Measurements from ENCODE around the gene OR2L2.
"Not testable (repeated sequence)": the region's sequence is repeated elsewhere in the genome, so short reads cannot be mapped to it uniquely, and the experiment has no call there.

OR2L2 gene, protein sequence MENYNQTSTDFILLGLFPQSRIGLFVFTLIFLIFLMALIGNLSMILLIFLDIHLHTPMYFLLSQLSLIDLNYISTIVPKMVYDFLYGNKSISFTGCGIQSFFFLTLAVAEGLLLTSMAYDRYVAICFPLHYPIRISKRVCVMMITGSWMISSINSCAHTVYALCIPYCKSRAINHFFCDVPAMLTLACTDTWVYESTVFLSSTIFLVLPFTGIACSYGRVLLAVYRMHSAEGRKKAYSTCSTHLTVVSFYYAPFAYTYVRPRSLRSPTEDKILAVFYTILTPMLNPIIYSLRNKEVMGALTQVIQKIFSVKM

DNA sequence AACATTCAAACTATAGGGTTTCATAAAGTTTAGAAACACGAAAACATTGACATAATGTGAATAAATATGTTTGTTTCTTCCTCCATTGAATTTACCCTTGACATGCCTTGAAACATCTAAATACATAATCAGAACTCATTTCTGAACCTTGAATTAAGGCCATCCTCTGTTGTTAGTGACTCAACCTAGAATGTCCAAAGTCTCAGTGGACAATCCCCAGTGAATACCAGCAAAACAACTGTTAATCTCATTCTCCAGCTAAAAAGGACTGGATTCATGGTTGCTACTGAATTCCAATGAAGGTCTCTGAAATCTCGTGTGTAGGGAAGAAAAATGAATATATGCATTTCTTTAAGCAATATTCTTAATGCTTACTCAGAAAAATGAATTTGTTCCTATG, at the start of gene OR2L2:
Gene OR2L2 (plus strand): TSS at position 301 of the 400 bp plus-strand sequence. CDS start 8,198 bp downstream, outside the sequence.
- no peak for DNase-seq

DNA sequence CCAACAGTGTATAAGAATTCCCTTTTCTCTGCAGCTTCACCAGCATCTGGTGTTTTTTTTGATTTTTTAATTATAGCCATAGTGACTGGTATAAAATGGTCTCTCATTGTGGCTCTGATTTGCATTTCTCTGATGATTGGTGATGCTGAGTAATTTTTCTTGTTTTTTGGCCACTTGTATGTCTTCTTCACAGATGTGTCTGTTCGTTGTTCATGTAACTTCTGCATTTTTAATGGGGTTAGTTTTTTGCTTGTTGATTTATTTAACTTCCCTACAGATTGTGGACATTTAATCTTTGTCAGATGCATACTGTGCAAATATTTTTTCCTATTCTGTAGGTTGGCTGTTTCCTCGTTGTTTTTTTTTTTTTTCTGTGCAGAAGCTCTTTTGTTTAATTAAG, 36.9 kb upstream of the OR2L2 start:
- no peak for DNase-seq

GRCh38 chr1:247998811-247999210, 31.1 kb upstream of the OR2L2 start:
- no peak for DNase-seq

DNA sequence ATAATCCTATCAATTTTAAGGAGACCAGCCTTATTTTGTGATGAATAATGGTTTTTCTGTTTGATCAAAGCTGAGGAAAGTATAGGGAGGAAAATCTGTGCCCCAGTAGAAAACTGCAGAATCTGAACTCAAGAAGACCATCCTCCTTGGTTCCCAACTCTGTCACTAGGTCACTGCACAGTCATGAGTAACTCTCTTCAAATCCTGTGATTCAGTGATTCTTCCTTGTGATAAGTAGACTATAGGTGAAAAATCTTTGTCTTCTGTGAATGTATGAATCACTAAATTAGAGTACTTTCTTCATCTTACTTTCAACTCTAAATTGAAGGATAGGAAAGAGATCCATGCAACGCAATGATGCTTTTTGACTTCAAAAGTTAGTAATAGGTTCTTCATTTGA, 29.7 kb upstream of the OR2L2 start:
- DNase-seq, result no peak

DNA sequence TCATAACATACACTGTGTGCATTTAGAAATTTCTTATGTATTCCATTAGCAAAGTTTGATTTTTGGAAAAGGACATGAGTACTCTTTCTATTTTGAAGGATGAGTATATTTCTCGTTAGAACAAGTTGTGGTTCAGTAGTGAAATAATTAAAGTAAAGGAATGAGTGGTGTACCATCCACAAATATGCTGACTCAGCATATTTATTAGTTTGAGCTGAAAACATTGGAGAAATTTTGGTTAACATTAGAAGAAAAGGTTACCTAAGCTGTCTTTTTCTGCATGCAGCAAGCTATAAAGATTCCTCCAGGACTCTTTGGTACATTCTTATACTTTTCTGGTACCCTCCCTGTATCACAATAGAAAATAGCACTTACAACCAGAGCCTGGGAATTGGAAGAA, 22.1 kb upstream of the OR2L2 start:
- DNase-seq, result no peak

DNA sequence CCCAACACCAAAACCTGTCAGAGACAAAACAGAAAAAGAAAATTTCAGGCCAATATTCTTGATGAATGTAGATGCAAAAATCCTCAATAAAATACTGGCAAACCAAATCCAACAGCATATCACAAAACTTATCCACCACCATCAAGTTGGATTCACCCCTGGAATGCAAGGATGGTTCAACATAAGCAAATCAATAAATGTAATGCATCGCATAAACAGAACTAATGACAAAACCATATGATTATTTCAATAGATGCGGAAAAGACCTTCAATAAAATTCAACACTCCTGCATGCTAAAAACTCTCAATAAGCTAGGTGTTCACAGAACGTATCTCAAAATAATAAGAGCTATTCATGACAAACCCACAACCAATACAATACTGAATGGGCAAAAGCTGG, 20.2 kb upstream of the OR2L2 start:
- no peak for DNase-seq

DNA sequence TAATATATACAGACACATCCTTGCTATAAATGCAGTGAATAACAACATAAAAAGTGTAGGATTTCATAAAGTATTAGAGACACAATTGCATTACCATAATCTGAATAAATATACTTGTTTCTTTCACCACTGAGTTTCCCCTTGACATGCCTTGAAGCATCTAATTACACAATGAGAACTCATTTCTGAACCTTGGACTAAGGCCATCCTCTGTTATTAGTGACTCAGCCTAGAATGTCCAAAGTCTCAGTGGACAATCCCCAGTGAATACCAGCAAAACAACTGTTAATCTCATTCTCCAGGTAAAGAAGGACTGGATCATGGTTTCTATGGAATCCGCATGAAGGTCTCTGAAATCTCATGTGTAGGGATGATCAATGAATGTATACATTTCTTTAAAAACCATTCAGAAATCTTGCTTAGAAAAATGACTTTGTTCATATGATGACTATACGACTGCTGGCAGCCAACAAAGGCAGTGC, 16.6 kb upstream of the OR2L2 start, which contains the start of gene OR2L5:
Gene OR2L5 (plus strand): TSS at position 432 of the 482 bp plus-strand sequence. CDS start 8,288 bp downstream, outside the sequence.
- DNase-seq, result no peak

- no peak for DNase-seq
These were observed 14.1 kb upstream of the OR2L2 start for GRCh38 chr1:248015803-248016202.

- no peak for DNase-seq
These were observed 15.3 kb downstream of the OR2L2 start for GRCh38 chr1:248045209-248045608.

GRCh38 chr1:248046536-248046935, 16.7 kb downstream of the OR2L2 start, which contains the start of gene OR2L3:
OR2L3 (plus strand) TSS chr1:248046836; CDS start chr1:248060682, 13,846 bp downstream.
- DNase-seq, result no peak

- no peak for DNase-seq
These were observed 17.1 kb downstream of the OR2L2 start for GRCh38 chr1:248047008-248047407.

GRCh38 chr1:248054671-248055070, 24.8 kb downstream of the OR2L2 start:
- no peak for DNase-seq

DNA sequence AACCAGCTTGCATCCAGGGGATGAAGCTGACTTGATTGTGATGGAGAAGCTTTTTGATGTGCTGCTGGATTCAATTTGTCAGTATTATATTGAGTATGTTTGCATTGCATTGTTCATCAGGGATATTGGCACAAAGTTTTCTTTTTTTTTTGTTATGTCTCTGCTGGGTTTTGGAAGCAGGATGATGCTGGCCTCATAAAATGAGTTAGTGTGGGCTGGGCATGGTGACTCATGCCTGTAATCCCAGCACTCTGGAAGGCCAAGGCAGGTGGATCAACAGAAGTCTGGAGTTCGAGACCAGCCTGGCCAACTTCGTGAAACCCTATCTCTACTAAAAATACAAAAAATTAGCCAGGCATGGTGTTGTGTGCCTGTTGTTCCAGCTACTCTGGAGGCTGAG, 25.4 kb downstream of the OR2L2 start:
- no peak for DNase-seq

DNA sequence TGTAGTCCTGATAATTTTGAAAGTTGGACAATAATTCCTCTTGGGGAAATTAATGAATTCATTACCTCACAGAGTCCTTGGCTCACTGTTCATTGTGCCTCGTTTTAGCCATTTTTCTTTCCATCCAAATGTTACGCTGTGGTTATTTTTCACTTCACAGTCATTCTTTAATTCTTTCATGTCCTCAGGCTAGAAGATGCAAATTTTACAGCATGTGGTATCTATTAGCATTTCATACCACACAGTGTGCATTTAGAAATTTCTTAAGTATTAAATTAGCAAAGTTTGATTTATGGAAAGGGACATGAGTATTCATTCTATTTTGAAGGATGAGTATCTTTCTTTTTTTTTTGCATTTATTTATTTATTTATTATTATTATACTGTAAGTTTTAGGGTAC, 35.2 kb downstream of the OR2L2 start:
- no peak for DNase-seq

DNA sequence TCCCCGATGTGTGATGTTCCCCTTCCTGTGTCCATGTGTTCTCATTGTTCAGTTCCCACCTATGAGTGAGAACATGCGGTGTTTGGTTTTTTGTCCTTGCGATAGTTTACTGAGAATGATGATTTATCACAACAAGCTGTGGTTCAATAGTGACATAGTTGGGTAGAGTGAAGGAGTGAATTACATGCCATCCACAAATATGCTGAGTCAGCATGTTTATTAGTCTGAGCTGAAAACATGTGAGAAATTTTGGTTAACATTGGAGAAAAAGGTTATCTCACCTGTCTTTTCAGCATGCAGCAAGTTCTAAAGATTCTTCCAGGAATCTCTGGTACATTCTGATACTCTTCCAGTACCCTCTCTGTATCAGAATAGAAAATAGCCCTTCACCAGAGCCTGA, 35.7 kb downstream of the OR2L2 start:
- DNase-seq, result no peak

- not testable (repeated sequence) for DNase-seq
These were observed 54.0 kb downstream of the OR2L2 start for GRCh38 chr1:248083864-248084263.

Data from stimulated activated CD4-positive, alpha-beta T cell treated with anti-CD3 and anti-CD28 coated beads, Interleukin-4, amount 100 ng/mL, for 4 hours (primary cell).